ENCODE data around the gene MYEOV.
A peak's percentile ranks its signal among the peaks of the same experiment; 100 is the strongest.

Gene MYEOV

DNA sequence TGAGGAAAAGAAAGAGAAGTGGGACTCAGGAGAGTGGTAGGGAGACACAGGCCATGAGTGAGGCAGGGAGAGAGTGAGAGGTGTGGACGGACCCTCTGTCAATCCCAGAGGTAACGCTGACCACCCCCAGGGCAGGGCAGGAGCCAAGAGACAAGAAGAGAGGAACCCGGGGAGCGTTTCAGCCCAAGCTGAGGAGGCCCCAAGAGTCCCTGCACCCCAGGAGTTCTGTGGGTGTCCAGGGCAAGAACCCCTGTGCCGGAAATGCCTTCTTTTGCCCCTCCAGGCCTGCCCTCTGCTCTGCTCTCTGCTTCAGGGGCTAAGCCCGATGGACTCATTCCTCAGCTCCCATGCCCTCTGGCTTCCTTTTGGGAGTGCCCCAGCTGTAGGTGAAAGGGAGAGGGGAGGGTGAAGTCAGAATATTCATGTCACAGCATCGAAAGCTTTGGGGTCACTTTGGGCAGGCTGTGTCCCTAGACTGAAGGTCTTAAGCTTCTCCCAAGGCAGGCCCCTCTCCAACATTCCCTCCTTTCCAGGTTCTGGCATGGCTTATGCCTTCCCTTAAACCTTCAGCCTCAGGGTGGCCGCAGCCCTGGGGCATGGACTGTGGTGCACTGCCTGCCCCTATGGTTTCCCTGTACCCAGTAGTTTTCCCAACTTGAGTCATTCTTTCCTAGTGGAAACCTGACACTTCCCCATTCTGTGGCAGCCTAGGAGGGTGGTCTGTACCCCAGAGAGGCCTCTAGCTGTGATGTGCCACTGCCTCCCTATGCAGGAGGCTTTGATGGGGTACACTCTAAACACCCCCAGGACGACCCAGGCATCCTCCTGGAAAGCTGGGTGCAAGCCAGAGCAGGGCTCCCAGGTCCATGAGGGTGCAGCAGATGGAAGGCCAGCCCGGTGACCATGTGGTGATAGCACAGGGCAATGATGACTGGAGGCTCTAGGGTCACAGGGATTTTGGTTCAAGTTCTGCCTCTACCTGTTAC lies 27.1 kb downstream of the MYEOV start:
- DNase-seq, result no peak

GRCh38 chr11:69321877-69322361 lies 28.0 kb downstream of the MYEOV start:
- no peak for DNase-seq

DNA sequence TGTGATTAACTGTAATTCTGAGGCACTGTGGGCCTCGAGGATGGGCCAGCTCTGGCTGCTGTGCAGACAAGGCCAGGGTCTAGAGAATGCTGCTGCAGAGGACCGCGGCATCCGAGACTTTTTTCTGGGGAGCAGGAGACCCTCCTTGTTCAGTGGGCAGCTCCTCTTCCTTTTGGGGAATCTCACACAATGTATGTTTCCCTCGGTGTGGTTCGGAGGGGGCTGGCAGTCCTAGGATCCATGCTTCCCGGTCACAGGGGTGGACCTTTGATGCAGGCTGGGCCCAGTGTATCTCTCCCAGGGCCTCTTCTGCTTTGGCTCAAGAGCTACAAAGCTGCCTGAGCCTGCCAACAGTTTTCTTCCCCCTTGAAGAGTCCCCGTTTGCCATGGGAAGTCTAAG lies 31.5 kb downstream of the MYEOV start:
- no peak for DNase-seq

DNA sequence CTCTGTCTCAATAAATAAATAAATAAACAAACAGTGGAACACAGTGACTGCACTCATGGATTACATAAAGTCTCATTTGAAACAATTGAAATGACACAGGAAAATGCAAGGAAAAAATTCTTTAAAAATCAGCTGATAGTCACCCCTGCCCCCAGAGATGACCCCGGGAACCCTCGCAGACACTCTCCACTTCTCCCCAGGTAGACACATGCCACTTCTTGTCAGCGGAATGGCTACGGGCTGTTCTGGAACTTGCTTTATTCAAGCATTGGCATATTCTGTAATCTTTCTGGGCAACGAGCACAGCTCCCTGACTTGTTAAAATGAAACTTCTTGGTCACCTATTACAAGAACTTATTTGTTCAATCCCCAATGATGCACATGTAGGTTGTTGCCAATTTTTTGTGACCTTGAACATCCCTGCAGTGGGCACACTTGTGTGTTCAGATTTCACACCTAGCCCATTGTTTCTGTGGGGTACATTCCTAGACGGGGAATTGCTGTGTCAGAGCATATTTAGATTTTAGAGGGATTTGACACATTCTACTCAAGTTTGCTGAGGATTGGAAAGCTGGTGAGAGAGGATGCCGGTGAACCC lies 32.8 kb downstream of the MYEOV start:
- DNase-seq, result peak; percentile 17

DNA sequence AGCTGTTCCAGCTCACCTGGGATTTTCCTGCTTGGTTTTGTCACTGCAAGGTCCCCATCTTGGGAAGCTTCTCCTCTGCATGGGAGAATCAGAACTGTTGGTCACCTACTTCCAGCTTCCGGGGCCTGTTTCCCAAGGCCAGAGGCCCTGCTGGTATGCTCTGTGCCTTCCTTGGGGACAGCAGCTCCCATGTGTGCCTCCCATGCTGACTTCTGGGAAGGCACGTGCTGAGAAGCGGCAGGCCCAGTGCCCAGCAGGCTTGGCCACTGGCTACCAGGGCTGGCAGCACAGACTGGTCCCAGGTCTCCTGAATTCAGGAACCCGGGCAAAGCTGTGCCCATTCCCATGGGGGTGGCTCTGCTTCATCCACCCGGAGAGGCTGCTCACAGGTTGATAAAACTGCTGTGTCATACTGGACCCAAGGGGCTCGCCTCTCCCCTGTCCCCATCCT lies 33.8 kb downstream of the MYEOV start:
- DNase-seq, result peak; percentile 41

- no peak for DNase-seq
These were observed 34.3 kb downstream of the MYEOV start for GRCh38 chr11:69328231-69328630.

DNA sequence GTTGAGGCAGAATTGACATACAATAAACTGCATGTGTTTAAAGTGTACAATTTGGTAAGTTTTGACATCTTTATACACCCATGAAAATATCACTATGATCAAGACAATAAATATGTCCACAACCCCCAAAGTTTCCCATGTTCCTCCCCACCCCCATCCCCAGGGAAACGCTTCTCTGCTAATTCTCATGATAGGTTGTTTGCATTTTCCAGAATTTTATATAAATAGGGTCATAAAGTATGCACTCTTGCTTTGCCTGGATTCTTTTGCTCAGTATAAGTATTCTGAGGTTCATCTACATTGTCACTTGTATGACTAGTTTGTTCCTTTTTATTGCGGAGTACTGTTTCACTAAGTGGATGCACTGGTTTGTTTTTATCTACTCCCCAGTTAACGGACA lies 35.6 kb downstream of the MYEOV start:
- DNase-seq, result no peak

- no peak for DNase-seq
These were observed 36.4 kb downstream of the MYEOV start for GRCh38 chr11:69330330-69330729.

DNA sequence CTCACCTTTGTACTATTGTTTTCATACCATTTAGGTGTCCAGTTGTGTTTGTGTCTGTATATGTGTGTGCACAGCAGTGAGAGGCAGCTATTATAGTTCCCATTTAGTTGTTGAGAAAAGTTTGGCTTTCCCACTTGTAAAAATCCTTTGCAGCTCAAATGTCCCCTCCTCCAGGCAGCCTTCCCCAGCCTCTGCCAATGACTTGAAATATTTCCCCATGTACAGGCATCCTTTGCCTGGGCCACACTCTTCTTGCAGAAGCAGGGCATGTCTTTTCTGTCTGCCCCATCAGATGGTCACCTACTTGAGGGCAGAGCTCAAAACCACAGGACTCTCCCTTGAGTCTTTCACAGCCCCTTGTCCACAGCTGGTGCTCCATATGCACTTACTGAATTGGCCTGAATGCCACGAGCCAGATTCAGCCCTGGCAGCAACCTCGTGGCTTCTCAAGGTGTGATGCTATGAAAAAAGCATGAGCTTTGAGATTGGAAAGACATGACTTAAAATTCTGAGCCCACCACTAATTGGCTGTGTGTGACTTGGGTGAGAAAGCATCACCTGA lies 39.3 kb downstream of the MYEOV start:
- peak; percentile 47 for DNase-seq

DNA sequence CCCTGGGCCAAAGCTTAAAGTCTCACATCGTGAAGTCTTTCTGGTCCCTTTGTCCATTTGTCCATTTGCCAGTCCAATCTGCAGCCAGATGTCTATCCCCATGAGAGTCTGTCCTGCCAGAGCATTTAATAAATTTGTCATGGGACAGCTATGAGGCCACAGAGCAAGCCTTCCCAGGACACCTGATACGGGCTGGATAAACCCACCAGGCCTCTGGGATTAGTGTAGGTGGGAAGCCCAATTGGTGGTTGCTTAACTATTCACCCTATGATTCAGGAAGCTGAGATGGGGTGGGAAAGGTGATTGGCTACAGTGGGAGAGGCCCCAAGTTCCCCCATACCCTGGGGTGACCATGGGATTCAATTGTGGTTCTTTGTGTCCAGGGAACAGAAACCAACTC lies 39.9 kb downstream of the MYEOV start:
- peak; percentile 41 for DNase-seq

GRCh38 chr11:69335007-69335780 lies 41.2 kb downstream of the MYEOV start:
- peak; percentile 55 for DNase-seq

DNA sequence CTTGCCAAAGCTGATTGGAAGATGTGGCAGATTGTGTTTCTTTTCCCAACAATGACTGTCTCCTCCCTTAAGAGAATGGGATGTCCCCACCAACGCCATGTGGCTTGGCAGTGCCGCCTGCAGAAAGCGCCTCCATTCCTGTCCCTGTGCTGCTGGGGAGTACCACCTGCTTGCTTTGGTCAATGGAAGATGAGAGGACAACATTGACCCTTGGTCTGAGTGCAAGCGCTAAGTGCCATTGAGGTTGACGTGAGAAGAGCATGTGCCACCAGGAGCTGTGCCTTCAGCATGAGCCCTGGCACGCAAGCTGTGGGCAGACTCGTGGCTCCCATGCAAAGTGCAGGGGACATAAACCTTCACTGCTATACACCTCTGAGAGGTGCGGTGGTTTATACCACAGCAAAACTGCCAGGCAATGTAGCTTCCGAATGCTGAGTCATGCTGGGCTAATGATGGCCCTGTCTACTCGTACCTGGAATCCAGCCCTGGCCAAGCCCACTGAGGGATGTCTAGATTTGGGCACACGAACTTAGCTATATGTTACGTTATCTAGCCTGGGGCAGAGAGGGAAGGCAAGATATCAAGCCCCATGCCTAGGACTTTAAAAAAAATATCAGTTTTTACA lies 41.9 kb downstream of the MYEOV start:
- peak; percentile 54 for DNase-seq

DNA sequence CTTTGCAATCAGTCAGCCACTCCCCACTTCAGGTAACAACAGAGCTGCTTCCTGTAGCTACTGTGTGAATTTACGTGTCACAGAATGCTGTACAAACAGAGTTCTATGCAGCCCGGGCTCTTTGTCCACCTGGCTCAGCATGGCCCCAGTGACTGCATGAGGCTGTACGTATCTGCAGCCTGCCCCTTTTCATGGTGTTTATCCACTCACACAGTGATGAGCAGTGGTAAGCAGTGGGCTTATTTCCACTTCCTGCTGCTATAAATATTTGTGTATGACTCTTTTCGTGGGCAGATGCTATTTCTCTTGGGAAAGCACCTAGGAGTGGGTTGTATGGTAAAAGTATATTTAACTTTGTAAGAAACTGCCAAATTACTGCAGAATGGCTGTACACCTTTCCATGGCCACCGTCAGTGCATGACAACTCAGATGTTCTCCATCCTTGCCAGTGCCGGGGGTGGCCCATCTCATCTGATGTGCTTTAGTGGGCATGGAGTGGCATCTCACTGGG lies 43.3 kb downstream of the MYEOV start:
- peak; percentile 74 for DNase-seq

- DNase-seq, result peak; percentile 51
These were observed 45.2 kb downstream of the MYEOV start for GRCh38 chr11:69339041-69339733.

DNA sequence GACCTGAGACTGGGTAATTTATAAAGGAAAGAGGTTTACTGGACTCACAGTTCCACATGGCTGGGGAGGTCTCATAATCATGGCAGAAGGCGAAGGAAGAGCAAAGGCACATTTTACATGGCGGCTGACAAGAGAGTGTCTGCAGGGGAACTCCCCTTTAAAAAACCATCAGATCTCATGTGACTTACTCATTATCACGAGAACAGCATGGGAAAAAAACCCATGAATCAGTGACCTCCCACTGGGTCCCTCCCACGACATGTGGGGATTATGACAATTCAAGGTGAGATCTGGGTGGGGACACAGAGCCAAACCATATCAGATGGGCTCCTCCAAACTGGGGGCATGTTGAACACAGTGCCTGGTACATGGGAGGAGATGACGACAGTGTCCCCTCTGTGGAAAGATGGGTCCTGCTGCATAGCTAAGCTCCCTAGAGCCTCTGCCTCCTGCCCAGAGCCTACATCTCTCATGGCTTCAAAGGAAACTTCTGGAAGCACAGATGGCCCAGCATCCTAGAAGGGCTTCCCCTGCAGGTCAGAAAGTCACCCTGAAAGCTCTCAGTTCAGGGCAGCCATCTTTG lies 46.1 kb downstream of the MYEOV start:
- DNase-seq, result peak; percentile 54

DNA sequence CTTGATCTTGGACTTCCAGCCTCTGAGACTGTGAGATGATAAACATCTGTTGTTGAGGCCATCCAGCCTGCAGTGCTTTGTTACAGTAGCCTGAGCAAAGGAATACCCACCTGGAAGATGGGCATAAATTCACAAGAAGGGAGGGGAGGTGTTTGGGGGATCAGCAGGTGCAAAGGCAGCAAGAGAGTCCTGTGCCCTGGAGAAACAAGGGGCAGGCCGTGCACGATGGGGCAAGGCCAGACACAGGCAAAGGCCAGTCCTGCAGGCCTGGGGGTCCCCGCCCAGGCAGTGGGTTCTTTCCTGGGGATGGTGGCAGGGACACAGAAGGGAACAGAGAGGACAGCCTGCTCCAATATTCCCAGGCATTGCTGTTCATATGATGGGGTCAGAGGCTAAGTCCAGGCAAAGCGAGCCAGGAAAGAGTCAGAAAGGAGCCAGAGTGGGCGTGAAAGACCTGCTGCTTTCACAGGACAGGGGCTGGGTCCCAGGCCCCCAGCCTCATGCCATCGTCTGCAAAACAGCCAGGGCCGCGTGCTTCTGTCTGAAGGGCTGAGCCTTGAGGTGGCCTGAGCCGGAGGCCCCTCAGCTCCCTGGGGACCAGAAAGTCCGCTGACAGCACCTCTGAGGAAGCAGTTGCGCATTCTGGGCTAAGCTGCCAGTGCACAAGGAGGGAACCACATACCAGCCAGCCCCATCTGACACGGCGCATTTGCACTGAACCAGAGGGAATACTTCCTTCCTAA lies 48.8 kb downstream of the MYEOV start:
- DNase-seq, result peak; percentile 44

GRCh38 chr11:69343401-69344321 lies 49.7 kb downstream of the MYEOV start:
- peak; percentile 53 for DNase-seq

DNA sequence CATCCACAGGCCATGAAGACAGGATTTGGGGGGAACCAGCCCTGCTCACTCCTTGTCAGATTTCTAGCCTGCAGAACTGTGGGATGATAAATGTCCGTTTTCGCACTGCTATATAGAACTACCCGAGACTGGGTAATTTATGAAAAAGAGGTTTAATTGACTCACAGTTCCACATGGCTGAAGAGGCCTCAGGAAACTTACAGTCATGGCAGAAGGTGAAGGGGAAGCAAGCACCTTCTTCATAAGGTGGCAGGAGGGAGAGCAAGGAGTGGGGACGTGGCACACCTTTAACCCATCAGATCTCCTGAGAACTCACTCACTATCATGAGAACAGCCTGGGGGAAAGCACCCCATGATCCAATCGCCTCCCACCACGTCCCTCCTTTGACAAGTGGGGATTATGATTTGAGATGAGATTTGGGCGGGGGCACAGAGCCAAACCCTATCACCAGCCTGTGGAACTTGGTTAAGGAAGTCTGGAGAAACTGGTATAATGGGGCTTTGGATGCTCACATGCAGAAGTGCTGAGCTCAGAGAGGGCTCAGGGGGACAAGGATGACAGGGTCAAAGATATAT lies 50.7 kb downstream of the MYEOV start:
- no peak for DNase-seq
